PC-3 (cell line): ENCODE results near the gene THADA. TPM values are rescaled to one million over a fixed set of nuclear protein-coding genes. Genes with fewer than 3 reads are reported as not detected.

Experiments used
- ATAC-seq: fragments of 200-7000 bp; cut with Tn5 transposase; 2 replicates; pipeline ENCODE4 v1.9.1; 2020; ENCODE audit warnings: mild to moderate bottlenecking, moderate library complexity
- BruUV-seq: library from RNA; stranded (reverse); fragments of 400-500 nt; replicated peaks from 2 replicates; lab custom pipeline; 2021; lab: Mats Ljungman, UMichigan
- CTCF ChIA-PET: fragments of 300-600 bp; sonication (Branson Sonifier 250); formaldehyde crosslinking; loops from one replicate; lab custom pipeline; 2022; ENCODE audit warnings: antibody characterized with exemption; lab: Charles Lee
- POLR2A ChIA-PET: fragments of 300-600 bp; sonication (Branson Sonifier 250); formaldehyde crosslinking; loops from one replicate; lab custom pipeline; 2022; ENCODE audit warnings: antibody characterized with exemption; ENCODE audit not compliant: unreplicated experiment; lab: Charles Lee
- DNase-seq: peaks from one replicate; pipeline ENCODE4 v3.0.0-alpha.2; 2015
- H2AFZ ChIP-seq: fragments of 300-600 bp; sonication (generic); 2 replicates; pipeline ENCODE4 v1.6.0; 2016; ENCODE audit warnings: antibody characterized with exemption, low read length
- H3F3A ChIP-seq: fragments of 300-600 bp; sonication (generic); one replicate; pipeline ENCODE4 v1.6.0; 2017; ENCODE audit warnings: antibody characterized with exemption, low read length, control low read depth, mild to moderate bottlenecking; ENCODE audit not compliant: unreplicated experiment
- H3K27ac ChIP-seq: fragments of 300-600 bp; sonication (generic); 2 replicates; pipeline ENCODE4 v1.5.1; 2016; ENCODE audit warnings: mild to moderate bottlenecking, low read length
- H3K27me3 ChIP-seq: fragments of 300-600 bp; sonication (generic); 2 replicates; pipeline ENCODE4 v1.6.1; 2016; ENCODE audit warnings: low read length, mixed read lengths
- H3K36me3 ChIP-seq: fragments of 300-600 bp; sonication (generic); 2 replicates; pipeline ENCODE4 v1.6.1; 2016; ENCODE audit warnings: low read depth, mixed run types, low read length, mixed read lengths
- H3K4me1 ChIP-seq: fragments of 300-600 bp; sonication (generic); 2 replicates; pipeline ENCODE4 v1.5.1; 2016; ENCODE audit warnings: low read length; ENCODE audit not compliant: insufficient read depth
- H3K4me2 ChIP-seq: fragments of 300-600 bp; sonication (generic); 2 replicates; pipeline ENCODE4 v1.6.0; 2016; ENCODE audit warnings: low read length
- H3K4me3 ChIP-seq: fragments of 300-600 bp; sonication (generic); 2 replicates; pipeline ENCODE4 v1.5.1; 2016; ENCODE audit warnings: mild to moderate bottlenecking, low read length, mixed read lengths
- H3K79me2 ChIP-seq: fragments of 300-600 bp; sonication (generic); 2 replicates; pipeline ENCODE4 v1.6.1; 2017; ENCODE audit warnings: low read length, mixed read lengths
- H3K9ac ChIP-seq: fragments of 300-600 bp; sonication (generic); 2 replicates; pipeline ENCODE4 v1.6.0; 2016; ENCODE audit warnings: mild to moderate bottlenecking, low read length
- H3K9me2 ChIP-seq: fragments of 300-600 bp; sonication (generic); replicated peaks from 2 replicates; pipeline ENCODE4 v1.6.1; 2016; ENCODE audit warnings: mixed run types, low read length, mixed read lengths
- H3K9me3 ChIP-seq: fragments of 300-600 bp; sonication (generic); 2 replicates; pipeline ENCODE4 v1.6.1; 2016; ENCODE audit warnings: low read length, mixed read lengths
- H4K20me1 ChIP-seq: fragments of 300-600 bp; sonication (generic); 2 replicates; pipeline ENCODE4 v1.6.1; 2016; ENCODE audit warnings: low read length, mixed read lengths
- EZH2 ChIP-seq: fragments of 300-600 bp; sonication (generic); IDR thresholded peaks from one replicate; pipeline ENCODE4 v1.6.1; 2017; ENCODE audit warnings: antibody characterized with exemption, mild to moderate bottlenecking, low read length; ENCODE audit not compliant: unreplicated experiment
- EZH2phosphoT487 ChIP-seq: fragments of 300-600 bp; sonication (generic); IDR thresholded peaks from 2 replicates; pipeline ENCODE4 v1.6.1; 2018; ENCODE audit warnings: mild to moderate bottlenecking, antibody characterized with exemption, low read length, borderline replicate concordance
- intact Hi-C: fragments of 100-400 bp; cut with micrococcal nuclease; formaldehyde crosslinking; loops from 2 replicates; pipeline ENCODE4 v1.9.0; 2023
- total RNA-seq: library from RNA; depleted of rRNA; stranded (reverse); fragments of >200 nt; gene quantifications from 2 replicates; pipeline ENCODE4 v1.2.3, GENCODE V29; 2014
- TF ChIP-seq, protein P1 (sequence below): fragments of 300-600 bp; sonication (generic); conservative IDR thresholded peaks from 2 replicates; pipeline ENCODE4 v1.5.1; 2017; ENCODE audit warnings: antibody characterized with exemption, low read depth, mild to moderate bottlenecking, low read length

THADA gene
- total RNA-seq, 1 experiment from 2014 or later = 33.6 TPM

DNA sequence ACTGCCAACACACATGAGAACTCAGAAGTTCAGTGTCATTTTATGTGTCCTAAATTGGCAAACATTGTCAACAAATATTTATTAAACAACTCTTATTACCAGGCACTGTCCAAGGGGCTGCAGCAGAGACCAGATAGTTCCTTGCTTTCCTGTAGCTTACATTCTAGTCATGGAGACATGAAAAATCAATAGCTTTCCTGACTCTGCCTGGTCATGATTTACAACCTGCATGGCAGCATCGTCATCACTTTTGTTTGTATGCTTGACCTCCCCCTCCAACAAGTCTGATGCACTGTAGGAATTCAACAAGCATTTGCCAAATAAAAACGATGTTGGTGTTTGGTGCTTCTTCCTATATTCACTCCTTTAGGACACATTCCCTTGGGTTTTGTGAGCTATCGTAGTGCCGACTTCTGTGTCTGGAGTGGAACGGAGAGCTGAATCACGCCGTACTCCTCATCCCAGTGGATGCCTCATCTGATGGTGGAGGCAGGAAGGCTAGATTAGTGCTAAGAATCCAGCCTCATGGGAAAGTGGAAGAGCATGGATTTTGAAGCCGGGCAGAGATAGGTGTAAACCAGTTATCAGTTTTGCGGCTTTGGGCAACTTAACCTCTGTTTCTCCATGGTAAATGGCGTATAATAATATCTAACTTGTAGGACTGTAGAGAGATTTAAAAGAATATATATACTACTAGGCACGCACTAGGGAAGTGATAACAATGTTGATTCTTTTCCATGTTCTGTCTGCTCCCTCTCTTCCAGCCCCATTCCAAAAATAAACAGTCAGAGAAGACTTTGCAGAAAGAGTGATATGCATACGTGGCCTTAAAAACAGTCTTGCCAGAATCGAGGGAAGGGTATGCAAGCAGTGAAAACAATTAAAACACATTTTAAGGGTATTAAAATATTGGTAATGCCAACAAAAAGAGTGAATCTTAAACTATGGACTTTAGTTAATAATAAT lies 249.0 kb downstream of the THADA start:
- DNase-seq (no peak), ATAC-seq (no peak)
- CTCF ChIA-PET = no interaction called here
- Histone ChIP-seq H4K20me1 (no peaks in the 10 kb centered on the region), H3K27me3 (no peaks in the 10 kb centered on the region), H3K4me1 (no peaks in the 10 kb centered on the region), H3K9me2 (no peaks in the 10 kb centered on the region), H3K36me3 (no peaks in the 10 kb centered on the region), H3K79me2 (no peaks in the 10 kb centered on the region), H2AFZ (no peak overlapping the region), H3K9ac (no peak overlapping the region), H3K27ac (no peak overlapping the region), H3K4me3 (no peak overlapping the region), H3K9me3 (no peaks in the 10 kb centered on the region), H3F3A (no peaks in the 10 kb centered on the region), H3K4me2 (no peak overlapping the region)
- POLR2A ChIA-PET = no interaction called here
- TF ChIP-seq, protein P1, sequence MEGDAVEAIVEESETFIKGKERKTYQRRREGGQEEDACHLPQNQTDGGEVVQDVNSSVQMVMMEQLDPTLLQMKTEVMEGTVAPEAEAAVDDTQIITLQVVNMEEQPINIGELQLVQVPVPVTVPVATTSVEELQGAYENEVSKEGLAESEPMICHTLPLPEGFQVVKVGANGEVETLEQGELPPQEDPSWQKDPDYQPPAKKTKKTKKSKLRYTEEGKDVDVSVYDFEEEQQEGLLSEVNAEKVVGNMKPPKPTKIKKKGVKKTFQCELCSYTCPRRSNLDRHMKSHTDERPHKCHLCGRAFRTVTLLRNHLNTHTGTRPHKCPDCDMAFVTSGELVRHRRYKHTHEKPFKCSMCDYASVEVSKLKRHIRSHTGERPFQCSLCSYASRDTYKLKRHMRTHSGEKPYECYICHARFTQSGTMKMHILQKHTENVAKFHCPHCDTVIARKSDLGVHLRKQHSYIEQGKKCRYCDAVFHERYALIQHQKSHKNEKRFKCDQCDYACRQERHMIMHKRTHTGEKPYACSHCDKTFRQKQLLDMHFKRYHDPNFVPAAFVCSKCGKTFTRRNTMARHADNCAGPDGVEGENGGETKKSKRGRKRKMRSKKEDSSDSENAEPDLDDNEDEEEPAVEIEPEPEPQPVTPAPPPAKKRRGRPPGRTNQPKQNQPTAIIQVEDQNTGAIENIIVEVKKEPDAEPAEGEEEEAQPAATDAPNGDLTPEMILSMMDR = no peak
- TF ChIP-seq EZH2phosphoT487 (no peak), EZH2 (no peak)
- intact Hi-C loops = no loop called here
- no TSS peak for BruUV-seq

DNA sequence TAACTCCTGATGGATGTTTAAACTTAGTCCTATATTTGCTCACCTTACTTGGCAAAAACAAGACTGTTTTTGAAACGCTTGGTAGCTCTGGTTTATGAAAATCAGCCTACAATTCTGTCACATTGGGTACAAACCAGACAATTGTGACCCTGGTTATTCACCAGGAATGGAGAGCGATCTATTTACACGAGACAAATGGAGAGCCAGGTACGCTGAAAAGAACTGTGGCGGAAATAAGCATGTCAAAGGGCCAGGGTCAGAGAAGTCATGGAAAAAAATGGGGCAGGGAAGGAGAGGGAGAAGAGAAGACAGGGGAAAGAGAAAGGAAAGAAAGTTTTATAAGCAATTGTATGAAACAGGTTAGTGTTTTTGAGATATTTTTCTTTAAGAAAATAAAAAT lies 250.0 kb downstream of the THADA start:
- Histone ChIP-seq H4K20me1 (no peaks in the 10 kb centered on the region), H3K4me2 (no peak overlapping the region), H3K79me2 (no peaks in the 10 kb centered on the region), H3K27me3 (no peaks in the 10 kb centered on the region), H3K4me3 (no peak overlapping the region), H3F3A (no peaks in the 10 kb centered on the region), H3K9me2 (no peaks in the 10 kb centered on the region), H3K9ac (no peak overlapping the region), H3K4me1 (peaks cover 9% of the 10 kb centered on the region), H3K27ac (no peak overlapping the region), H3K9me3 (no peaks in the 10 kb centered on the region), H3K36me3 (no peaks in the 10 kb centered on the region), H2AFZ (no peak overlapping the region)
- ATAC-seq (no peak), DNase-seq (no peak)
- BruUV-seq = no TSS peak
- ChIA-PET CTCF (no interaction called here), POLR2A (no interaction called here)
- intact Hi-C loops = no loop called here
- TF ChIP-seq EZH2 (no peak), EZH2phosphoT487 (no peak)
- TF ChIP-seq, protein P1 = no peak

DNA sequence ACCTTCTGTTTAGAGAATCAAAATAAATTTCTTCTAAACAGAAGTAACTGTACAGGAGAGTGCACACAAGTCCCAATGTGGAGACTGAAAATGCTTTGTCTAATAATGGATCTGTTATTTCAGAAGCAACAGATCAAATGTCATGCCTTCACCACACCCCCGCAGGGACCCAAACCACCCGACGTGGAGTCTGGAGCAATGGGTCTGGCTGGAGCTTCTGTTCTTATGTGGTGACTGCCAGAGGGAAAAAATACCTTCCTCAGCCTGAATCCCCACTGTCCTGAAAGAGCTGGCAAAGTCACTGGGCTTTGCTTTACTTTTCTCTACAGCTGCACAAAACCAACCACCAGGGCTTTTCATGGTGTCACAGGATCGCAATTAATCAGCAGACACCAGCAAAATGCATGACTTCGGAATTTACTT lies 250.4 kb downstream of the THADA start:
- ChIA-PET POLR2A (no interaction called here), CTCF (no interaction called here)
- no peak for DNase-seq
- no peak overlapping the region for H2AFZ ChIP-seq
- H3K36me3 ChIP-seq = no peaks in the 10 kb centered on the region
- no peak overlapping the region for H3K9ac ChIP-seq
- H3K4me1 ChIP-seq = peaks cover 13% of the 10 kb centered on the region
- TF ChIP-seq, protein P1 = no peak
- TF ChIP-seq EZH2phosphoT487 (no peak), EZH2 (no peak)
- no peak for ATAC-seq
- peaks cover 3% of the 10 kb centered on the region for H3F3A ChIP-seq
- H3K27me3 ChIP-seq = no peaks in the 10 kb centered on the region
- no peak overlapping the region for H3K4me2 ChIP-seq
- H3K4me3 ChIP-seq = no peak overlapping the region
- intact Hi-C loops = no loop called here
- no TSS peak for BruUV-seq
- H3K27ac ChIP-seq = no peak overlapping the region
- no peaks in the 10 kb centered on the region for H3K9me3 ChIP-seq
- no peaks in the 10 kb centered on the region for H4K20me1 ChIP-seq
- no peaks in the 10 kb centered on the region for H3K9me2 ChIP-seq
- no peaks in the 10 kb centered on the region for H3K79me2 ChIP-seq
